SK-N-SH treated with all-trans-retinoic acid at 6 μM for 48 hours (cell line): ENCODE data around the gene WT1.

Source experiments
- ATAC-seq: fragments of 200-7000 bp; cut with Tn5 transposase; 3 replicates; pipeline ENCODE4 v1.9.1; 2020; ENCODE audit warnings: mild to moderate bottlenecking, moderate library complexity
- ARNTL ChIP-seq: fragments of 450-650 bp; formaldehyde crosslinking; IDR thresholded peaks from 2 replicates; pipeline ENCODE4 v1.5.0; 2020; ENCODE audit warnings: low read depth, mild to moderate bottlenecking, moderate library complexity, borderline replicate concordance
- BACH2 ChIP-seq: fragments of 250-450 bp; sonication (Bioruptor Pico); IDR thresholded peaks from 2 replicates; pipeline ENCODE4 v1.9.0; 2021; ENCODE audit warnings: mild to moderate bottlenecking, borderline replicate concordance
- CSDC2 ChIP-seq: fragments of 250-450 bp; sonication (Bioruptor Pico); IDR thresholded peaks from 2 replicates; pipeline ENCODE4 v1.5.0; 2020; ENCODE audit warnings: mild to moderate bottlenecking, moderate library complexity
- ESRRG ChIP-seq: fragments of 250-450 bp; sonication (Bioruptor Pico); IDR thresholded peaks from 2 replicates; pipeline ENCODE4 v1.6.1; 2021; ENCODE audit warnings: mild to moderate bottlenecking
- GLIS3 ChIP-seq: fragments of 250-450 bp; sonication (Bioruptor Pico); IDR thresholded peaks from 2 replicates; pipeline ENCODE4 v1.5.0; 2020; ENCODE audit warnings: mild to moderate bottlenecking, moderate library complexity
- ISL1 ChIP-seq: fragments of 250-450 bp; sonication (Bioruptor Pico); IDR thresholded peaks from 2 replicates; pipeline ENCODE4 v2.1.2; 2022; ENCODE audit warnings: mild to moderate bottlenecking, moderate library complexity
- OSR1 ChIP-seq: fragments of 250-450 bp; sonication (Bioruptor Pico); IDR thresholded peaks from 2 replicates; pipeline ENCODE4 v1.8.0; 2022; ENCODE audit warnings: moderate library complexity, mild to moderate bottlenecking, inconsistent platforms
- PPARA ChIP-seq: fragments of 250-450 bp; sonication (Bioruptor Pico); IDR thresholded peaks from 2 replicates; pipeline ENCODE4 v1.5.0; 2020; ENCODE audit warnings: mild to moderate bottlenecking, borderline replicate concordance
- RARB ChIP-seq: fragments of 250-450 bp; sonication (Bioruptor Pico); IDR thresholded peaks from 2 replicates; pipeline ENCODE4 v1.8.0; 2021; ENCODE audit warnings: mild to moderate bottlenecking, moderate library complexity
- TCF4 ChIP-seq: fragments of 250-450 bp; sonication (Bioruptor Pico); IDR thresholded peaks from 2 replicates; pipeline ENCODE4 v1.8.0; 2021; ENCODE audit warnings: mild to moderate bottlenecking, moderate library complexity, borderline replicate concordance
- TOX ChIP-seq: fragments of 250-450 bp; sonication (Bioruptor Pico); IDR thresholded peaks from 2 replicates; pipeline ENCODE4 v1.8.0; 2021; ENCODE audit warnings: mild to moderate bottlenecking, moderate library complexity, borderline replicate concordance
- ZC3H10 ChIP-seq: fragments of 250-450 bp; sonication (Bioruptor Pico); IDR thresholded peaks from 2 replicates; pipeline ENCODE4 v1.5.1; 2021; ENCODE audit warnings: mild to moderate bottlenecking, moderate library complexity
- ZFP30 ChIP-seq: fragments of 450-650 bp; formaldehyde crosslinking; IDR thresholded peaks from 2 replicates; pipeline ENCODE4 v1.5.0; 2022; ENCODE audit warnings: mild to moderate bottlenecking, moderate library complexity
- ZNF70 ChIP-seq: fragments of 450-650 bp; formaldehyde crosslinking; IDR thresholded peaks from 2 replicates; pipeline ENCODE4 v1.5.0; 2020; ENCODE audit warnings: mild to moderate bottlenecking, moderate library complexity
- TF ChIP-seq, protein P1 (sequence below): fragments of 250-450 bp; sonication (Bioruptor Pico); IDR thresholded peaks from 2 replicates; pipeline ENCODE4 v1.8.0; 2021; ENCODE audit warnings: low read depth, mild to moderate bottlenecking, moderate library complexity, borderline replicate concordance
- TF ChIP-seq, protein P2 (sequence below): fragments of 250-450 bp; sonication (Bioruptor Pico); IDR thresholded peaks from 2 replicates; pipeline ENCODE4 v1.5.0; 2020; ENCODE audit warnings: mild to moderate bottlenecking, moderate library complexity
- TF ChIP-seq, protein P3 (sequence below): fragments of 250-450 bp; sonication (Bioruptor Pico); IDR thresholded peaks from 2 replicates; pipeline ENCODE4 v1.5.1; 2021; ENCODE audit warnings: mild to moderate bottlenecking, moderate library complexity
- TF ChIP-seq, protein P4 (sequence below): fragments of 250-450 bp; sonication (Bioruptor Pico); IDR thresholded peaks from 2 replicates; pipeline ENCODE4 v1.5.1; 2020; ENCODE audit warnings: low read depth, mild to moderate bottlenecking, moderate library complexity

Gene WT1

DNA sequence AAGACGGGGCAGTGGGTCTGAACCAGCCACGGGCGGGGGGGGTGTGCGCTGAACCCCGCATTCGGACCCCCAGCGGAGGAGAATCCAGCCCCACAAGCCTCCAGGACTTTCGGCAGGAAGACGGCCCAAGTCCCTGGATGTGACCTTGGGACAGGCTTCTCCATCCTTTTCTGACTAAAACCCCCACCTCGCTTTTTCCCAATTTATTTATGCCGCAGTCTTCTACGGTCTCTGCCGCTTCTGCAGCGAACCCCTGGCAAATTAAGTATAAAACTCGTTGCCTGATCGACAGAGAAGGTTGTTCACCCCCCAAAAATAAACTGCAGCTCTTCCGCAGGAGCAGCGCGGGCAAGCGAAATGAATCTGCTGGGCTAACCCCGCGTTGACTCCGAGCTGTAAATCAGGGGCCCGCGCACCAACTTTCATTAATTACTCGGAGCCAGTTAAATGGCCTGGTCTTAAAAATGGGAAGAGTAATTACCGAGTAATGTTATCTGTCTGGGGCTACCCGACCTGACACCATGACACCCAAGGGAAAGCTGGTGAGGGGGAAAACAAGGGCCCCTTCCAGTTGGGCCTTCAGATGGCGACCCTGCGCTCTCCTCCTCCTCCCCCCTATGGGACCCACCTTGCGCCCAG is 6.6 kb downstream of the WT1 start (continued):
- TF ChIP-seq, protein P1, sequence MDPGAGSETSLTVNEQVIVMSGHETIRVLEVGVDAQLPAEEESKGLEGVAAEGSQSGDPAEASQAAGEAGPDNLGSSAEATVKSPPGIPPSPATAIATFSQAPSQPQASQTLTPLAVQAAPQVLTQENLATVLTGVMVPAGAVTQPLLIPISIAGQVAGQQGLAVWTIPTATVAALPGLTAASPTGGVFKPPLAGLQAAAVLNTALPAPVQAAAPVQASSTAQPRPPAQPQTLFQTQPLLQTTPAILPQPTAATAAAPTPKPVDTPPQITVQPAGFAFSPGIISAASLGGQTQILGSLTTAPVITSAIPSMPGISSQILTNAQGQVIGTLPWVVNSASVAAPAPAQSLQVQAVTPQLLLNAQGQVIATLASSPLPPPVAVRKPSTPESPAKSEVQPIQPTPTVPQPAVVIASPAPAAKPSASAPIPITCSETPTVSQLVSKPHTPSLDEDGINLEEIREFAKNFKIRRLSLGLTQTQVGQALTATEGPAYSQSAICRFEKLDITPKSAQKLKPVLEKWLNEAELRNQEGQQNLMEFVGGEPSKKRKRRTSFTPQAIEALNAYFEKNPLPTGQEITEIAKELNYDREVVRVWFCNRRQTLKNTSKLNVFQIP (CRISPR knock-in tag): no peak
- no peak for TF ChIP-seq ZFP30 (CRISPR knock-in tag)
- TF ChIP-seq, all 23 proteins: peak for 0

DNA sequence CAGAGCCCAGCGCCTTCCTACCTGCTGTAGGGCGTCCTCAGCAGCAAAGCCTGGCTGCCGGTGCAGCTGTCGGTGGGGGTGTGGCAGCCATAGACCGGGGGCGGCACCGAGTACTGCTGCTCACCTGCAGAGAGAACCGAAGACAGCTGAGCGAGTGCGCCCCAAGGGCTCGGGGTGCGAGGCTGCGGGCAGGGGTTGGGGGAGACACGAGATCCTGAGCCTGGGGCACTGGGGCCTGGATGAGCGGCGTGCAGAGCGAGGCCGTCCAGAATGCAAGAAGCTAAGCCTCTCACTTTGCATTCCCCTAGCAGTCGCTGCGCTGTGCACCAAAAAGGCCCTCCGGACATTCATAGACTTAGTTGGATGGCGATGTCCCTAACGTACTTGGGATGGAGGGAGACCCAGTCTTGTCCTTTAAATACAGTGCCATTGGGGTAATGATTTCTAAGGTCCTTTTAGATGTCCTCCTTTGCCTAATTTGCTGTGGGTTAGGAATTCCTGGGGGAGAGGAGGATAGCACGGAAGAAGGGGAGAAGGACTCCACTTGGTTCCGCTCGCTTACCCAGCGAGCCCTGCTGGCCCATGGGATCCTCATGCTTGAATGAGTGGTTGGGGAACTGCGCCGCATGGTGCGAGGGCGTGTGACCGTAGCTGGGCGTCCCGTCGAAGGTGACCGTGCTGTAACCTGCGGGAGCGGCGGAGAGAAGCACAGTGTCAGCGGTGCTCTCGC is 7.2 kb downstream of the WT1 start:
- TF ChIP-seq GLIS3 (no peak), TOX (no peak), ZC3H10 (CRISPR knock-in tag) (no peak), RARB (no peak), ISL1 (CRISPR knock-in tag) (no peak), ZNF70 (CRISPR knock-in tag) (no peak), ESRRG (CRISPR knock-in tag) (no peak), CSDC2 (CRISPR knock-in tag) (no peak), PPARA (no peak), OSR1 (CRISPR knock-in tag) (no peak), ZFP30 (CRISPR knock-in tag) (no peak), BACH2 (no peak), ARNTL (no peak), TCF4 (CRISPR knock-in tag) (no peak)
- TF ChIP-seq, protein P2, sequence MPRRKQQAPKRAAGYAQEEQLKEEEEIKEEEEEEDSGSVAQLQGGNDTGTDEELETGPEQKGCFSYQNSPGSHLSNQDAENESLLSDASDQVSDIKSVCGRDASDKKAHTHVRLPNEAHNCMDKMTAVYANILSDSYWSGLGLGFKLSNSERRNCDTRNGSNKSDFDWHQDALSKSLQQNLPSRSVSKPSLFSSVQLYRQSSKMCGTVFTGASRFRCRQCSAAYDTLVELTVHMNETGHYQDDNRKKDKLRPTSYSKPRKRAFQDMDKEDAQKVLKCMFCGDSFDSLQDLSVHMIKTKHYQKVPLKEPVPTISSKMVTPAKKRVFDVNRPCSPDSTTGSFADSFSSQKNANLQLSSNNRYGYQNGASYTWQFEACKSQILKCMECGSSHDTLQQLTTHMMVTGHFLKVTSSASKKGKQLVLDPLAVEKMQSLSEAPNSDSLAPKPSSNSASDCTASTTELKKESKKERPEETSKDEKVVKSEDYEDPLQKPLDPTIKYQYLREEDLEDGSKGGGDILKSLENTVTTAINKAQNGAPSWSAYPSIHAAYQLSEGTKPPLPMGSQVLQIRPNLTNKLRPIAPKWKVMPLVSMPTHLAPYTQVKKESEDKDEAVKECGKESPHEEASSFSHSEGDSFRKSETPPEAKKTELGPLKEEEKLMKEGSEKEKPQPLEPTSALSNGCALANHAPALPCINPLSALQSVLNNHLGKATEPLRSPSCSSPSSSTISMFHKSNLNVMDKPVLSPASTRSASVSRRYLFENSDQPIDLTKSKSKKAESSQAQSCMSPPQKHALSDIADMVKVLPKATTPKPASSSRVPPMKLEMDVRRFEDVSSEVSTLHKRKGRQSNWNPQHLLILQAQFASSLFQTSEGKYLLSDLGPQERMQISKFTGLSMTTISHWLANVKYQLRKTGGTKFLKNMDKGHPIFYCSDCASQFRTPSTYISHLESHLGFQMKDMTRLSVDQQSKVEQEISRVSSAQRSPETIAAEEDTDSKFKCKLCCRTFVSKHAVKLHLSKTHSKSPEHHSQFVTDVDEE: no peak
- TF ChIP-seq, protein P1 (CRISPR knock-in tag): no peak
- TF ChIP-seq, protein P3, sequence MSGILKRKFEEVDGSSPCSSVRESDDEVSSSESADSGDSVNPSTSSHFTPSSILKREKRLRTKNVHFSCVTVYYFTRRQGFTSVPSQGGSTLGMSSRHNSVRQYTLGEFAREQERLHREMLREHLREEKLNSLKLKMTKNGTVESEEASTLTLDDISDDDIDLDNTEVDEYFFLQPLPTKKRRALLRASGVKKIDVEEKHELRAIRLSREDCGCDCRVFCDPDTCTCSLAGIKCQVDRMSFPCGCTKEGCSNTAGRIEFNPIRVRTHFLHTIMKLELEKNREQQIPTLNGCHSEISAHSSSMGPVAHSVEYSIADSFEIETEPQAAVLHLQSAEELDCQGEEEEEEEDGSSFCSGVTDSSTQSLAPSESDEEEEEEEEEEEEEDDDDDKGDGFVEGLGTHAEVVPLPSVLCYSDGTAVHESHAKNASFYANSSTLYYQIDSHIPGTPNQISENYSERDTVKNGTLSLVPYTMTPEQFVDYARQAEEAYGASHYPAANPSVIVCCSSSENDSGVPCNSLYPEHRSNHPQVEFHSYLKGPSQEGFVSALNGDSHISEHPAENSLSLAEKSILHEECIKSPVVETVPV (CRISPR knock-in tag): no peak
- TF ChIP-seq, protein P4, sequence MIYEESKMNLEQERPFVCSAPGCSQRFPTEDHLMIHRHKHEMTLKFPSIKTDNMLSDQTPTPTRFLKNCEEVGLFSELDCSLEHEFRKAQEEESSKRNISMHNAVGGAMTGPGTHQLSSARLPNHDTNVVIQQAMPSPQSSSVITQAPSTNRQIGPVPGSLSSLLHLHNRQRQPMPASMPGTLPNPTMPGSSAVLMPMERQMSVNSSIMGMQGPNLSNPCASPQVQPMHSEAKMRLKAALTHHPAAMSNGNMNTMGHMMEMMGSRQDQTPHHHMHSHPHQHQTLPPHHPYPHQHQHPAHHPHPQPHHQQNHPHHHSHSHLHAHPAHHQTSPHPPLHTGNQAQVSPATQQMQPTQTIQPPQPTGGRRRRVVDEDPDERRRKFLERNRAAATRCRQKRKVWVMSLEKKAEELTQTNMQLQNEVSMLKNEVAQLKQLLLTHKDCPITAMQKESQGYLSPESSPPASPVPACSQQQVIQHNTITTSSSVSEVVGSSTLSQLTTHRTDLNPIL (CRISPR knock-in tag): no peak
- TF ChIP-seq, all 23 proteins: peak for 0
- ATAC-seq: no peak; the same call in 2 of the 3 replicates

DNA sequence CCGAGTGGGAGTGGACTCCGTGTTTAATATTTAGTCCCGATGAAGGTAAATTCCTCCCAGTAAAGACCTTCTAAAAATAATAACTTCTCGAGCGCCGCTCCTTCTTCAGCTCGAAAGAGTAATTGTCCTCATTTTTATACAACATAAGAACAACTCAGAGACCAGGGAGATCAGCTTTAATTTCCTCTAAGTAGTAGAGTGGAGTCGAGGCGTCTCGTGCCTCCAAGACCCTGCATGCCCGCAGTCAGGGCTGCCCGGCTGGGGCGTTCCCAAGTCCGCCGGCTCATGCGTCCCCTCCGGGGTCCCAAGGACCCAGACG is 7.8 kb downstream of the WT1 start:
- no peak for ATAC-seq
- TF ChIP-seq, protein P2: no peak
- TF ChIP-seq GLIS3 (no peak), RARB (no peak), TOX (no peak), ARNTL (no peak), PPARA (no peak), BACH2 (no peak), ISL1 (CRISPR knock-in tag) (no peak)
- TF ChIP-seq, protein P1 (CRISPR knock-in tag): no peak
- TF ChIP-seq, protein P4 (CRISPR knock-in tag): no peak
